Measurements from ENCODE around the gene MRPL49. TPM values are rescaled to one million over a fixed set of nuclear protein-coding genes. Genes with fewer than 3 reads are reported as not detected.

The MRPL49 gene
- total and polyA plus RNA-seq, 2 of the 13 experiments (the other 11 are each of a cell fraction or from before 2014, with no cell fraction given): 39.2 to 53.3 TPM

DNA sequence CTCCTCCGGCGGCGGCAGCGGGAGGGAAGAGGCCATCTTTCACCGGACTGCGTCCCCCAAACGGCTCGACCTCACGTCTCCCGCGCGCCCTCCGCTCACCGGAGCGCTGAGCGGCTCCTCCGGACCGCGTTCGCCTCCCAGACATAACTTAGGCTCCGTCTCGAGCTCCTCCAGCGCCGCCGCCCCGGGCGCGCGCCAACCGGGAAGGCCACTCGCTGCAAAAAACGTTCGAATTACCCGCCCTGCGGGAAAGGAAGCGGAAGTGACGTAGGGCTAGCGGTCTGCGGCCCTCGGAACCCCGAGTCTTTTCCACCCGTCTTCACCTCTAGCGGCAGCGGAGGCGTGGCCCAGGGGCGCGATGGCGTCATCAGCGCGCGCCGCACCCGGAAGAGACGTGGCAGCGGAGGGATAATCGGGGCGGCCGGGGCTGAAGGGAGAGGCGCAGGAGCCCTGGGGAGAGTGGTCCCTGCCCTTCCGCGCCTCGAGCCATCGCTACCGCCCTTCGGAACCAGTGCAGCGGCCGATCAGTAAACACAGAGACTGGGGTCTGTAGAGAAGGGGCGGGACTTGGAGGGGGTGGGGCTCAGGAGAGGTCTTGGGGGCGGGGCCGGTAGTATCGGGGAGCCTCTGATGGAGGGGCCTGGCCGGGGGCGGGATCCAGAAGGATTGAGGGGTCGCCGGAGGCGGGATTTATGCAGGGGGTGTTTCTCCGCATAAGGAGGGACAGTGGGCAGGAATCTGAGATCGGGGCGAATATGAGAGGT lies 38.1 kb upstream of the MRPL49 start, which contains the start of the genes CDCA5 and ZFPL1 (continued):
- TF ChIP-seq, protein P1, sequence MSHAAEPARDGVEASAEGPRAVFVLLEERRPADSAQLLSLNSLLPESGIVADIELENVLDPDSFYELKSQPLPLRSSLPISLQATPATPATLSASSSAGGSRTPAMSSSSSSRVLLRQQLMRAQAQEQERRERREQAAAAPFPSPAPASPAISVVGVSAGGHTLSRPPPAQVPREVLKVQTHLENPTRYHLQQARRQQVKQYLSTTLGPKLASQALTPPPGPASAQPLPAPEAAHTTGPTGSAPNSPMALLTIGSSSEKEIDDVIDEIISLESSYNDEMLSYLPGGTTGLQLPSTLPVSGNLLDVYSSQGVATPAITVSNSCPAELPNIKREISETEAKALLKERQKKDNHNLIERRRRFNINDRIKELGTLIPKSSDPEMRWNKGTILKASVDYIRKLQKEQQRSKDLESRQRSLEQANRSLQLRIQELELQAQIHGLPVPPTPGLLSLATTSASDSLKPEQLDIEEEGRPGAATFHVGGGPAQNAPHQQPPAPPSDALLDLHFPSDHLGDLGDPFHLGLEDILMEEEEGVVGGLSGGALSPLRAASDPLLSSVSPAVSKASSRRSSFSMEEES (CRISPR knock-in tag; IDR thresholded peaks at IDR 0.05): peak; percentile 25; the same call in 1 of the 2 replicates
- TF ChIP-seq PPARG (CRISPR knock-in tag; conservative IDR thresholded peaks at IDR 0.05) (0 out of 2 replicates have a peak, but pooled peaks have one; percentile 32), KAT8 (CRISPR knock-in tag; IDR thresholded peaks at IDR 0.05) (peak; percentile 99), ARNT (IDR thresholded peaks at IDR 0.05) (no peak), EZH2 (conservative IDR thresholded peaks at IDR 0.05; ENCODE audit: low read depth, low read length) (no peak), SOX6 (IDR thresholded peaks at IDR 0.05) (no peak), SOX6 (CRISPR knock-in tag; IDR thresholded peaks at IDR 0.05) (0 out of 2 replicates have a peak, but pooled peaks have one; percentile 40), ZNF780A (CRISPR knock-in tag; IDR thresholded peaks at IDR 0.05) (peak; percentile 76; the same call in 1 of the 2 replicates), NR2F1 (CRISPR knock-in tag; IDR thresholded peaks at IDR 0.05) (no peak), CBX2 (IDR thresholded peaks at IDR 0.05; ENCODE audit: low read depth, low read length) (no peak), CBX2 (CRISPR knock-in tag; IDR thresholded peaks at IDR 0.05; ENCODE audit: low read depth) (no peak), SRSF9 (IDR thresholded peaks at IDR 0.05; ENCODE audit: borderline replicate concordance, insufficient read depth, low read depth, low read length, poor library complexity, severe bottlenecking) (no peak), ERF (CRISPR knock-in tag; IDR thresholded peaks at IDR 0.05) (peak; percentile 59; the same call in 1 of the 2 replicates), ZNF556 (CRISPR knock-in tag; IDR thresholded peaks at IDR 0.05; ENCODE audit: borderline replicate concordance) (peak; percentile 87; the same call in 1 of the 2 replicates), ELF4 (CRISPR knock-in tag; IDR thresholded peaks at IDR 0.05; ENCODE audit: borderline replicate concordance) (peak; percentile 95), ZKSCAN5 (CRISPR knock-in tag; IDR thresholded peaks at IDR 0.05) (no peak), KDM5A (IDR thresholded peaks at IDR 0.05; ENCODE audit: borderline replicate concordance, low read length) (peak; percentile 99), ZNF678 (CRISPR knock-in tag; IDR thresholded peaks at IDR 0.05) (no peak), STAG1 (CRISPR knock-in tag; IDR thresholded peaks at IDR 0.05) (no peak), ZNF605 (CRISPR knock-in tag; IDR thresholded peaks at IDR 0.05) (peak; percentile 85), NFIB (CRISPR knock-in tag; IDR thresholded peaks at IDR 0.05; ENCODE audit: borderline replicate concordance) (no peak), ZNF296 (CRISPR knock-in tag; conservative IDR thresholded peaks at IDR 0.05) (no peak)
- TF ChIP-seq, protein P2, sequence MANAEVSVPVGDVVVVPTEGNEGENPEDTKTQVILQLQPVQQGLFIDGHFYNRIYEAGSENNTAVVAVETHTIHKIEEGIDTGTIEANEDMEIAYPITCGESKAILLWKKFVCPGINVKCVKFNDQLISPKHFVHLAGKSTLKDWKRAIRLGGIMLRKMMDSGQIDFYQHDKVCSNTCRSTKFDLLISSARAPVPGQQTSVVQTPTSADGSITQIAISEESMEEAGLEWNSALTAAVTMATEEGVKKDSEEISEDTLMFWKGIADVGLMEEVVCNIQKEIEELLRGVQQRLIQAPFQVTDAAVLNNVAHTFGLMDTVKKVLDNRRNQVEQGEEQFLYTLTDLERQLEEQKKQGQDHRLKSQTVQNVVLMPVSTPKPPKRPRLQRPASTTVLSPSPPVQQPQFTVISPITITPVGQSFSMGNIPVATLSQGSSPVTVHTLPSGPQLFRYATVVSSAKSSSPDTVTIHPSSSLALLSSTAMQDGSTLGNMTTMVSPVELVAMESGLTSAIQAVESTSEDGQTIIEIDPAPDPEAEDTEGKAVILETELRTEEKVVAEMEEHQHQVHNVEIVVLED (CRISPR knock-in tag; IDR thresholded peaks at IDR 0.05; ENCODE audit: borderline replicate concordance): peak; percentile 94
- TF ChIP-seq, protein P3, sequence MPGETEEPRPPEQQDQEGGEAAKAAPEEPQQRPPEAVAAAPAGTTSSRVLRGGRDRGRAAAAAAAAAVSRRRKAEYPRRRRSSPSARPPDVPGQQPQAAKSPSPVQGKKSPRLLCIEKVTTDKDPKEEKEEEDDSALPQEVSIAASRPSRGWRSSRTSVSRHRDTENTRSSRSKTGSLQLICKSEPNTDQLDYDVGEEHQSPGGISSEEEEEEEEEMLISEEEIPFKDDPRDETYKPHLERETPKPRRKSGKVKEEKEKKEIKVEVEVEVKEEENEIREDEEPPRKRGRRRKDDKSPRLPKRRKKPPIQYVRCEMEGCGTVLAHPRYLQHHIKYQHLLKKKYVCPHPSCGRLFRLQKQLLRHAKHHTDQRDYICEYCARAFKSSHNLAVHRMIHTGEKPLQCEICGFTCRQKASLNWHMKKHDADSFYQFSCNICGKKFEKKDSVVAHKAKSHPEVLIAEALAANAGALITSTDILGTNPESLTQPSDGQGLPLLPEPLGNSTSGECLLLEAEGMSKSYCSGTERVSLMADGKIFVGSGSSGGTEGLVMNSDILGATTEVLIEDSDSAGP (CRISPR knock-in tag; IDR thresholded peaks at IDR 0.05; ENCODE audit: borderline replicate concordance): peak; percentile 90; the same call in 1 of the 2 replicates

Measured in HepG2 (cell line).